GM12801 (cell line): ENCODE measurements around the gene COX20.

Experiments
- CTCF ChIP-seq: IDR thresholded peaks from one replicate; pipeline ENCODE4 v1.5.1; 2011; ENCODE audit warnings: control low read depth; ENCODE audit not compliant: insufficient read length; ENCODE audit errors: extremely low read depth

COX20 gene

DNA sequence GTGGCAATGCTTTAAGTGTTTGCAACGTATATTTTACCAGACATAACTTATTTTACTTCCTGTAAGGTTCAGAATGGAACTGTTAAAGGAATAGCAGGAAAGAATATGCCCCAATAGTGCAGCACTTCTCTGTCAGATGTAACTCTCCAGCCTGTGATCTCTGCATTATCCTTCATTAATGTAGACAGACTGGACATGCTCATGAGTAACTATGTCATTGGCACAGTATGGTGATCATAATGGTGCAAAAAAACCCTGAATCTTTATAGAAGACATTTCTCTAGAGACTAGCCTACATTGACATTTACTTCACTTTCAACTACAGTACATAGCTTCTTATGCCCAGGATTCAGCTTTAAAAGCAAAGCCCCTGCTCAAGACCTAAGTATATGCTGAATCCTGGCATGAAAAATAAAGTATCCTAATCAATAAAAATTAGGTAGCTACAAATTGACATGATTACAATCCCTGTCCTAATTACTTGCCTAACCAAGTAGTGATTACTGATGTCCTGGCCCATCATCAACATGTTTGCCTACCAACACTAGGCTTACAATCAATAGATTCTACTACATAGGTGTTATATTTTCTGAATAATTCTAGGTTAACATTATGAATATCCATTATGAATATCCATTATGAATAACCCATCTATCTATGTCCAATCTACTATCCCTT, 13.9 kb downstream of the COX20 start:
- TF ChIP-seq CTCF, result no peak

DNA sequence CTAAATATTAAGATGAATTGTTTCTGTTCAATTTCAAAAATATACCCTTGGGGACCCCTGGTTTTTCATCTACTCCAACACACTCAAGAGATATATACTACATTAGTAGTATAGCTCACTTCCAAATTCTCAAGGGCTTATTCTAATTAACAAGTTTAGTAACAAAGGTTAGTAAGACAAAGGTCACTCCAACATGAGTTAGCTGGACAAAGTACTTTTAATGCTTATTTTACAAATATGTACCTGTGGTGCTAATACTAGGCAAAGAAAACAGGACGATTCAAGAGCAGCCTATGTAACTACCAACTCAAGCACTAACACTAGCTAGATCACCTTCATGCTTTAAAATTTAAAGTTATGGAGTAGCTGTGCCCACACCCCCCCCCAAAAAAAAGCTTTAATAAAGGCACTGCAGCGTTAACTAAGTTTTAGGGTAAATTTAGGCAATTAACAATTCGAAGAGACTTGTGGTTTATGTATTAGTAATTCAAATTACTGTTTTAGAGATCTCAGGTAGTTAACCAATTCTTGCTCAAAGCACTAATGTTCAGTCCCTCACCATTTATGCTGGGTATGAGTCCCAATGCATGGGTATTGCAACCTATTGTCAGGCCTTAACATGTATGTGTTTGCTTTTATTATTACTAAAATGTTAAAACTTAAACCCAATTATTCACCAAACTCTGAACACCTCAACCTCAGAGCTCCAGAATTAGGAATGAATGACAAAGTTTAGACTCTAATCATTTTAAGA, 14.8 kb downstream of the COX20 start:
- no peak for TF ChIP-seq CTCF

DNA sequence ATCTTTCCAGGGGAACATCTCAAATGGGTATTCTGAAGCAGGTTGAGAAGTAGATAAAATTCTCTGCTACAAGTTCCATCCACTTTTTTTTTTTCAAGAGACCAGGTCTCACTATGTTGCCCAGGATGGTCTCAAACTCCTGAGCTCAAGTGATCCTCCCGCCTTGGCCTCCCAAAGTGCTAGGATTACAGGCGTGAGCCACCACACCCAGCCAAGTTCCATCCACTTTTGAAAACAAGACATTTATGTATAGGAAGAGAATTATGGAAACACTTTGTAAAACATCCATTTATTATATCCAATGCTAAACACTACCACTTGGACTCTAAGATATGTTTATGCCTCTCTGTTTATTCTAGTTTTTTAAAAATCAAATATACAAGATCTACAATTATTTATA, 15.4 kb downstream of the COX20 start:
- no peak for TF ChIP-seq CTCF

GRCh38 chr1:244851546-244852231, 16.2 kb downstream of the COX20 start:
- TF ChIP-seq CTCF, result no peak

DNA sequence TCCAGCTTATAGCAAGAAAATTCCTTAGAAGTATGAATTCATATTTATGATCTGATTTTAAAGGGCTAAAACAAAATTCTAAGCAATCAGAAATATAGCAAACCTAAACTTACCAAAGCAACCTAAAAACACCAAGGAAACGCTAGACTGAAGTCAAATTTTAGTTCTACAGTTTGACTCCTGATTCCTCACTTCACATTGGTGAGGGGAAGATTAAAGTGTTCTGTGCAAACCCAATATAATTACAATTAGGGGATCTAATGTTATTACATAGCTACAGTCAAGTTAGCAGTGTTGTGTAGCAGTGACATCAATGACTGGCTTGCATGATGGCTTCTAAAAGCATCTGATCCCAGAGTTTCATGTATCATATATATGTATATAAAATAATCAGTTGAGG, 17.2 kb downstream of the COX20 start:
- no peak for TF ChIP-seq CTCF

GRCh38 chr1:244854166-244854565, 18.7 kb downstream of the COX20 start:
- no peak for TF ChIP-seq CTCF

DNA sequence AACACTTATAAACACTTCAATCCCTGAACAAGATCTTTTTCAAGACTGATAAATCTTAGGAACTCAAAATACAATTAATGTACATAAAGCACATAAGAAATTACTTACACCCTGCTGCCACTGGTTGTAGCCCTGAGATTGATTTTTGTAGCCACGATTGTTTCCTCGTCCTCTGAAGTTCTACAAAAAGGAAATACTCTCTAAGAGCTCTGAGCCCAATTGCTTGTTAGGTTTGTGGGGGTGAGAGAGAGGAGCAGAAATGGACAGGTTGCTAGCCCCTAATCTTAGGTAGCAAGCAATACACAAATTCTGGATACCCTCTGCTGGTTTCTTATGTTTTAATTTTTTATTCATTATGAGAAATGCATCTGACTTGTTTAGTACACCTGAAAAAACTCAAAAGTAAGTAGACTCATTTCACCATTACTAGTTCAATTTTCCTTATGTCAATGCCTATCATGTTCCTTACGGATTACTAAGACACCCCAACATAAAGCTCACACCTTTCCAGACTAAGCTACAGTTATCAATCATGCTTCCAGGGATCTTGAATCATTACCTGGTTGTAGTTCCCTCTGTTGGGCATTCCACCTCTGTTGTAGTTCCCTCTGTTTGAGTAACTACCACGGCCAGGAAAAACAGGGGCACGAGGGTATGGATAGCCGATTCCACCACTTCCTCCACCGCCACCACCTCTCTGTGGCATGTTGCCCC, 19.6 kb downstream of the COX20 start:
- TF ChIP-seq CTCF, result no peak
